Fibroblast of skin of right quadriceps (primary cell): ENCODE measurements around the gene MRPL38.
A peak's percentile ranks its signal among the peaks of the same experiment; 100 is the strongest.

Experiments
- DNase-seq: peaks from one replicate; pipeline ENCODE4 v3.0.0-alpha.2; 2013

Gene MRPL38

DNA sequence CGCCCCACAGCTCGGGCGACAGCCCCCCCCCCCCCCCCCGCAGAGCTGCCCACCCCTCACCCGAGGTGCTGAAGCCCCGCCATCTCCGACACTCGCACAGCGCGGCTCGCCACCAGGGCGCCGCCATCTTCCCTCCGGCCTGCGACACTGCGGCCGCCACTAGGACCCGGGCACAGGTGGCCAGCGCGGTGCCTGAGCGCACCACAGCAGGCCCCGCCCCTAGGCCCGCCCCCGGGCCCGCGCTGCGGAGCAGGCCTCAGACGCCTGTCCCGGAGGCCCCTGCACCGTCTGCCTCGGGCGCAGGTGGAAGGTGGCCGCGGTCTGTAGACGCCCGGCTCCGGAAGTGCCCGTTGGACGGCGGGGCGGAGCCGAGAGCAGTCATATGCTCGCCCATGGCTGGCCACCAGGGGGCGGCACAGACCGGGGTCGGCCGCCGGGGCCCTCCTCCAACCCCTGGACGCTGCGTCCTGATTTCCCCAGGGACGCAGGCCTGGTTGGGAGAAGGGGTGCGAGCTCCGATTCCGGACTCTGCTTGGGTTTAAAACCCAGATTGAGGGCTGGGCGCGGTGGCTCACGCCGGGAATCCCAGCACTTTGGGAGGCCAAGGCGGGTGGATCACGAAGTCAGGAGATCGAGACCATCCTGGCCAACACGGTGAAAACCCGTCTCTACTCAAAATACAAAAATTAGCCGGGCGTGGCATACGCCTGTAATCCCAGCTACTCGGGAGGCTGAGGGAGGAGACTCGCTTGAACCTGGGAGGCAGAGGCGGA, at the start of gene MRPL38:
Gene MRPL38 (minus strand): TSS at position 136 of the 773 bp plus-strand sequence. CDS start 9 bp downstream, at position 127.
- DNase-seq: peak; percentile 94

DNA sequence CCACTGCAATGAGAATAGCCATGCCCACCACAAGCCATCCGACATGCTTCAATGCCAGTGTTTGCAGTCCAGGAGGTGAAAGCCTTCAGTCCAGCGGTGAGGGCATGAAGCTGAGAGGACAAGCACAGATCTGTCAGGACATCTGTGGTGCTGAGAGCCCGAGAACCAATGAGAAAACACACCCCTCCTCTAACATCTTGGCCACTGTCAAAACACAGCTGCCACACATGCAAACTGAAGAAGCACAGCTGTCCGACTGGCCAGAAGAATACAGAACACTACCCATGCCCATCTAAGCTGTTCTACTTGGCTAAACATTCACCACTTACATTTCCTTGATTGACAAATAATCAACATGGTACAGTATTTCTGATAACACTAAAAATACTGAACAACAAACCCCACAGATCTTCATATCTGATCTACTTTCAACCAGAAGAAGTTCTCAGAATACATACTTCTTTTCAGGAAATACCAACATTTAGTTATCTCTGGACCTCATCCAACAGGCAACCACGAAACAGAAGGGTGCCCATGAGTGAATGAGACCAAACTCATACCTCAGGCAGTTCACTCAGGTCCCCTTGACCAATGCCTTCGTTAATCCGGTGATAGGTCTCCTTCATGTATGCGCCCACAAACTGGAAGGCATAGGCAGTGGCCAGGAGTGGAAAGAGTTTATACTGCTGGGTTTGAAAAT, 46.3 kb upstream of the MRPL38 start:
- DNase-seq: peak; percentile 28

DNA sequence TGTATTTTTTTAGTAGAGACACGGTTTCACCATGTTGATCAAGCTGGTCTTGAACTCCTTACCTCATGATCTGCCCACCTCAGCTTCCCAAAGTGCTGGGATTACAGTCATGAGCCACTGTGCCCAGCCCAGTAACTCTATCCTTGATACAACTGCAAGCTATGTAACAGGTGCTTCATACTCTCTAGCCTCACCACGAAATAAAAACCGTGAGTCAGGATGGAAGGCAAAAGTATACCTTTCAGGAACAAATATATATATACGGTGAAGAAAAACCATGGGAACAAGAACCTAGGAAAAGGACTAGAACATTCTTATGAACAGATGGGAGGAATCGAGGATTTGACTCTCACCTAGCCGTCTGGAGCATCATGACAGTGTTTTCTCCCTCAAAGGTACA, 45.7 kb upstream of the MRPL38 start:
- DNase-seq: no peak

DNA sequence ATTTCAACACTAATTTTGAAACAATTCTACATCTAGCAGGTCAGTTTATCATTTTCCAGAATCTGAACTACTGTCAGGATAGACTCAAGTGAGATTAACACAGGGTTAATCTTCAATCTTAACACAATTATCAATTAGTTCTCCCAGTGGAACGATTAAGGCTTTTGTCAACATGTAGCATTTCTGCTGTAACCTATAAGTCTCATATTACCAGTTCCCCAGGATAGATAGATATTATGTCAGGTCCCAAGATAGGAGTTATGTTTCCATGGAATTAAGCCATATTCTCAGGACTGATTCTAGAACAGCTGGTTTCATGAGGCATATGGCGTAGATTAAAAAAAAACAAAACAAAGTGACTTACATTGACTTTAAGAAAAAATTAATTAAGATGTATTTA, 40.5 kb upstream of the MRPL38 start:
- DNase-seq: no peak

DNA sequence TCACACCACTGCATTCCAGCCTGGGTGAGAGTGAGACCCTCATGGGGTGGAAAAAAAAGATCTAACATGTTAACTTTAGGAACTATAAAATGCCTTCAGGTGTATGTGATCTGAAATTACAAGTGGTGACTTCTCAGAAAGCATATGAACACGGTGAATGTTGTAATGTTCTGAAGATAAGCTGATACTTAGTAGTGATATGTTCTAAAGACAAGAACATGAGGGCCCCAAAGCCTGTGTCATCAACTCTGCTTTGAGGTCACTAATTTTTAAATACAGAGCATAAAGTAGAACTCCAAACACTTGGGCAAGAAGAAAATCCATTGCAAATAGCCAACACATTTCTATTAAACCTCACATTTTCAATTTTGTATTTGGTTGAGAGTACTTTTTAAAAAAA, 38.8 kb upstream of the MRPL38 start:
- no peak for DNase-seq

DNA sequence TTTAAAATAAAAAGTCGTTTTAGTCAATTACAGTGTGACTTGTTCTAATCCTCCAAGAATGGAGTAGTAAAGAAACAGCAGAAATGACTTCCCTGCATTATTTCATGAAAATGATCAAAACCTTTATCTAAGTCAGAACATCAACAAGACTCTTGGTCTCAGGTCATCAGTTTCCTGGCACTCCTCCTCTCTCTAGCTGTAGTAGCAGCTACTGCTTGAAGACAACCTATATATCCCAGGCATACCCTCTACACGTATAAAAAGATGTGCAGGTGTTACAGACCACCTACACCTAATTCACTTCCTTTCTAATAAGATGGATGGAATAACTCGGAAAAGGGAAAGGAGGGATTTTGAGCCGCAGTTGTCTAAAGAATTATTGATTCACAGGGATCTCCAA, 37.8 kb upstream of the MRPL38 start:
- DNase-seq: no peak

DNA sequence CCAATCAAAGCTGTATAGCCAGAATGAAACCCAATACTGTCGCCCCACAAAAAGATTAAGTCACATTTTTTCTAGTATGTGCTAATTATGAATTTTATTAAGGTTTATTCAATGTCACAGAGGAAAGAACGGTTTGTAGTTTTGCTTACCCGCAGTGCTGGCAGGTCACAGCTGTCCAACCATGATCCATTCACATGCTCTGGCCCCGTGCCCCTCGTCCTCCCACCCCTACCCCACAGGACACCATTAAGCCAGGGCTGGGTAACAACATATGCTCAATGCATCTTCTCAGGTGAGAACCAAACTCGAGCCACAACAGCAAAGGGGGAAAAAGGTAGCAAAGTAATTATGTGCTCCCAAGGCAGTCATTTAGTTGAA, 36.7 kb upstream of the MRPL38 start:
- DNase-seq: no peak

DNA sequence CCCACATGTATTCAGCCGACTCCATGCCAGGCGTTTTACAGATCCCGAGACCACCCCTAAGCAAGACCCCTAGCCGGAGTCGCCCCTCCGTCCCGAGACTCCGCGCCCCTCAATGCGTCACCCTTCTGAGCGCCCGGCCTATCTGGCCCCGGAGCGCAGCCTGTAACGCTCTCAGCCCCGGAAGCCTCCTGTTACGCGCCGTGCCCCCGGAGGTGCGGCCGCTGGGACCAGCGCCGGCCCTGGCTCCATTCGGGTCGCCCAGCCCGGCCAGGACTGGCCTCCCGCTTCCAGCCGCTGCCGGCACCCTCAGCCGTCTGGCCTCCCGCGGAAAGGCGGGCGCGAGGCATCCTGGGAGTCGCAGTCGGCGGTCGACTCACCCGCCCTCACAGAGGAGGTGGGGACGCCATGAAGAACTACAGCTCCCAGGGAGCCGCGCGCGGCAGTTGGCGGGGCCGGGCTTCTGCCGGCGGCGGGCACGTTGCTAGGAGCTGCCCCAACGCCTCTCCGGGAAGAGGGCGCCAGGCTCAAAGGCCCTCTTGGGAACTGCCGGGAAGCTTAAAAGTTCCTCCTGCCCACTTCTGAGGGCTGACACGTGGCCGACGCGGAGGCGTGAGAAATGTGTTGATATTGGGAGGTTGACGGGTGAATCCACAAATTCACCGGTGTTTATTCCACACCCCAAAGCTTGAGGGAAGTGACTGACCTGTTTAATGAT, 36.2 kb upstream of the MRPL38 start, which contains the start of gene FBF1:
Gene FBF1 (minus strand): TSS at position 316 of the 715 bp plus-strand sequence. CDS start 2,893 bp downstream, outside the sequence.
- DNase-seq: peak; percentile 92

DNA sequence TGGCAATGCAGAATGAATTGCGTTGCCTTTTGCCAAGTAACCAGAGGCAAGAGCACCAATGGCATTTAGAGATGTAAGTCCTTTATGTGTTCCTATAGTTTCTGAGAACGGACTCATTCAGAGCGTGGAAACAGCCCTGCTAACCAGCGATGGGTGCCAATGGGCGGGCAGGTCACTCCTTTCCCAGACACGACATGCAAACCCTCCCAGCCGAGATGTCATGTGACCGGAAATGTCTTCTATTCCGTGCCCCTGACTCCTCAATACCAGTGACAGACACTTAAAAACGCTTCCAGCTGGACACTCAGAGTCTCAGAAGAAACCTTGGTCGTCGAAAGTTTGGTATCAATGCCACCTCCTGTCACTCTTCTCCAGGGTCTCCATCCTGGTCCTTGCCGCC, 33.0 kb upstream of the MRPL38 start:
- DNase-seq: no peak

DNA sequence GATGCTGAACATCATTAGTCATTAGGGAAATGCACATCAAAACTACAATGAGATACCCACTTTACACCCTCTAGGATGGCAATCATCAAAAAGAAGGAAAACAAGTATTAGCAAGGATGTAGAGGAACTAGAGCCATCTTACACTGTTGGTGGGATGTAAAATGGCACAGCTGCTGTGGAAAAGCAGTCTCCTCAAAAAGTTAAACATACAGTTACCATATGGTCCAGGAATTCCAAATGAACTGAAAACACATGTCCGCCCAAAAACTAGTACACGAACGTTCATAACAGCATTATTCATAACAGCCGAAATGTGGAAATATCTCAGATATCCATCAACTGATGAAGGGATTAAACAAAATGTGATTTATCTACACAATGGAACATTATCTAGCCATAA, 29.1 kb upstream of the MRPL38 start:
- DNase-seq: peak; percentile 40

DNA sequence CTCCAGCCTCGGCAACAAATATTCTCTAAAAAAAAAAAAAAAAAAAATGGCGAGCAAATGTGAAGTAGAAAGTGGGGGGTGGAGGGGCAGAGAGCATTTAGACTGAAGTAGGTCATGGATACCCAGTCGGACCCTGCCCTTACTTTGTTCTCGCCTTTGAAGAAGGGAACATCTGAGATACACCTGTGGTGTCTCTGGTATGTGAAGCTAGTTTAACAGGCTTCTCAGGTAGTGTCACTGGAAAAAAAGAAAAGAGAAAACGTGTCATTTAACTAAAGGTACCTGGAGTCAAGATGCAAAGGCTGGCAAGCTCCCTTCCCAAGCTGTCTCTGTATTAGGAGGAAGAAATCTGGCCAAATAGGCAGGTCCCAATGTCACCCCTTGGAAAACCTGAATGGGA, 28.2 kb upstream of the MRPL38 start:
- DNase-seq: no peak

DNA sequence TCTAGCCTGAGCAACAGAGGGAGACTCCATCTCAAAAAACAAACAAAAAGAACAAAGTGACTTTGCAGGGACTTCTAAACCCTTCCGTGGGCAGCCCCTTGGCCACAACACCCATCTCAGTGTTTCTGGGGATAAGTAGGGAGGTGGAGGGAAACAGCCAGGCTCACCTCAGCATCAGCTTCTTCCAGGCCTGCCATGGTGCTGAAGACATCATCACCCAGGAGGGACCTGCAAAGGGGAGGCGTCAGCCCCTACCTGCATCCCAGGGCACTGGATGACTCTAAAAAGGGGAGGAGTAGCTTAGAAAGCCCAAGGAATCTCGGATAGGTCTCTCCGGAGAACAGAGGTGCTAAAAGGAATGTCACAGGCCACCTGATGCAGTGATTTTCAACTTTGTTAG, 26.4 kb upstream of the MRPL38 start:
- DNase-seq: no peak

DNA sequence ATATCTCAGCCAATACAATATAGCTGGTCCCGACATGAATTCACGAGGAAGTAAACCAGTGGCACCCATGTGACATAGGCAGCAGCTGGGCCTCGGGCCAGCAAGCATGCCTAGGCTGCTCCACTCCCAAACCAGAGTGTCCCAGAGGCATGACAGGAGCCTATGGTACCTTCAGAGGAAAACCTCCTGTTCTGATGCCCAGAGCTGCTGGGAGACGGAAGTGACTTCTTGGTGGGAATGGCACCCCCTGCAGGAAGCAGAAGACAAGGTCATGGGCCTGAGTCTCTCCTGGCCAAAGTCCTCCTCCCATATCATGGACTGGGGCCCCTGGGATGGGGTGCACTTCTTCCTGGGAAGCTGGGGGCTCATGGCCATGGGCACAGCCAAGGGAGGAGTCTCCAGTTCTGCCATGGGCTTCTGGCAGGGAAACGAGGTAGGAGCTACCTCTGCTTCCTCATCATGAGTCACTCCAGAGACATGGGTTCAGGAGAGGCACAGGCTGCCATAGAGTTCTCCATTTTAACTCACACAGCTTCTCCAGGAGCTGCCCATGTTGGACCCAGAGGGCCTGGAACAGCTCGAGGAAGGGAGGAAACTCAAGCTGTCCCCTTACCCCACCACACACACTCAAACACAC, 22.7 kb upstream of the MRPL38 start:
- no peak for DNase-seq

DNA sequence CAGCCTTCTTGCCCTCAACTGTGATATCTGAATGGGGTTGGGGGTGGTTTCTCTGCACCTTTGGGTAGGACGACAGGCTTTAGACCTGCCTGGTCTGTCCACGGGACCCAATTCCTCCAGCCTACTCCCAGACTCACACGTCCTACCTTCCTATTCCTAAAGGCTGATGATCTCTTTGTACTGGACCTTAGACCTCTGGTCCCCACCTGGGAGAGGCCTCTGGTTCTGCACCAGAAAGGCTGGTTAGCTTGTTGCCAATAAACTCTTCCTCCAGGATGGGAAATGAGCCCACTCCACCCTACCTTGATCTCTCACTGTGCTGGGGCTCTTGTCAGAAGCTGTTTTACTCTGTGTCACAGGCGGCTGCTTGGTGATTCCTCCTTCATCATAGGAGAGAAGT, 21.8 kb upstream of the MRPL38 start:
- no peak for DNase-seq

DNA sequence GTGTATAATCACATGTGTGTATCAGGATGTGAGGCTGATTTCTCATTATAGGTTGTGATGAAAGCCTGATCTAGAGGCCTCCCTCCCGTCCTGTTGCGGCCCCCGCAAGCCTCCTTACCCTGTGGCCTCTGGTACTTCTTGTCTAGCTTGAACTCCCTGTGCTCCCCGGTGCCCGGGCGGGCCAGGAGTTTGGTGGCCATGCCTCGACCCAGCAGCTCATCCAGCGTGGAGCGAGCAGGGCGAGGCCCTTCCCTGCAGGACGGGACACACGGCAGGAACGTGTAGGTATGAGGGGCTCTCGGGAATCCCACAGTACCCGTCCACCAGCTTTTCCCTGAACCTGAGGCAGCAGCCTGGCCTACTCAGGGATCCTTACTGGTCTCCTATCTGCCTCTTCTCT, 21.2 kb upstream of the MRPL38 start:
- no peak for DNase-seq

DNA sequence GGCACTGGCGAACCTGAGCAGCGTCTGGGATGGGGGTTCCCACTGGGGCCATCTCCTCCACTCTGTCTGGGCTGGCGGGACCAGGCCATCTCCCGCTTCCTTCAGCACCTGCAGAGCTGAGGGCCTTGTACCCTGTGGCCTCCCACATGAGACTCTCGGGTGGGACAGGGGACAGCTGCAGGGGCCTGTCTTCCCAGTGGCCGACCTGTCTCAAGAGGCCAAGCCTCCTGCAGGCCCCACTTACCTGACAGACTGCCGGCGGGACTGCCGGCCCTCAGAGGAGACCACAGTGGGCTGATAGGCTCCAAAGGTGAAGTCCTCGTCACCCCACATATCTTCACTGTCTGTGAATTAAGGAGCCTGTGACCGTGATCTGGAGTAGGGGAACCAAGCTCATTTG, 20.4 kb upstream of the MRPL38 start:
- DNase-seq: no peak

DNA sequence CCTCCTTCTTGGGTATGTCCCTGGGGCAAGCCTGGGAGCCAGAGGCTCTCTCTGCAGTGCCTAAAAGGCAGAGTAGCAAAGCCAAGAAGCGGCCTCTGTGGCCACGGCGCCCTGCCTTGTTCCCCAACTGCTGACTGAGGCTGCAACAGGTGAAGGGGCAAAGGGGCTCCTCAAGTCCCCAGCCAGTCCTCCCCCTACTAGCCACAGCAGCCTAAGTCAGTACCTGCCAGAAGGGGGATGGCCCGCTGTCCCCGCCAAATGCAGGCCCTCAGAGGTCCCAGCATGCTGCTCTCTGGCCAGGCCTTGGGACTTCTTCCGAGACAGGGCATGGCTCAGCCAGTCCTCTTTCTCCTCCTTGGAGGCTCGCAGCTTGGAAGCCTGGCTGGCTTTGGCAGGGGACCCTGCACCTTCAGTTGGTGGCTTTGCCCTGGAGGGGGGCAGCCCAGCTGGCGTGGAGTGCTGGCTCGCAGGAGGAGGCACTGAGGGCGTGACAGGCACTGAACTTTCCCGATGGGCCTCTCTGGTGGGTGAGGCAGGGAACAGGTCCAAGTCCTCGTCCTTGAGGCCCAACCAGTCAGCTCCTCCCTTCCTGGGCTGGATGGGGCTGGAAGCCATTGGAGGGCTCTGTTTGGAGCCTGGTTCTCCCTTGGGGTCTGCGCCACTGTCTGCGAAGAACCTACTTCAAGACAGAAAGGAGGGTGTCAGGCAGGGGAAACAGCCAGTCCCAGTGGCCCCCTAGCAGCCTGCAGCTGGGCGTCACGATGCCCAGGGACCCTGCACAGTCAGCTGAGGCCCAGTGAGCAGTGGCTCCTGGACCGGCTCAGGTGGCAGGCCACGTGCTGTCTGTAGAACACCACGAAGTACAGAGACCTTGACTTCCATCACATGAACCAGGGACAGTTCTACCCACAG, 18.5 kb upstream of the MRPL38 start:
- no peak for DNase-seq

DNA sequence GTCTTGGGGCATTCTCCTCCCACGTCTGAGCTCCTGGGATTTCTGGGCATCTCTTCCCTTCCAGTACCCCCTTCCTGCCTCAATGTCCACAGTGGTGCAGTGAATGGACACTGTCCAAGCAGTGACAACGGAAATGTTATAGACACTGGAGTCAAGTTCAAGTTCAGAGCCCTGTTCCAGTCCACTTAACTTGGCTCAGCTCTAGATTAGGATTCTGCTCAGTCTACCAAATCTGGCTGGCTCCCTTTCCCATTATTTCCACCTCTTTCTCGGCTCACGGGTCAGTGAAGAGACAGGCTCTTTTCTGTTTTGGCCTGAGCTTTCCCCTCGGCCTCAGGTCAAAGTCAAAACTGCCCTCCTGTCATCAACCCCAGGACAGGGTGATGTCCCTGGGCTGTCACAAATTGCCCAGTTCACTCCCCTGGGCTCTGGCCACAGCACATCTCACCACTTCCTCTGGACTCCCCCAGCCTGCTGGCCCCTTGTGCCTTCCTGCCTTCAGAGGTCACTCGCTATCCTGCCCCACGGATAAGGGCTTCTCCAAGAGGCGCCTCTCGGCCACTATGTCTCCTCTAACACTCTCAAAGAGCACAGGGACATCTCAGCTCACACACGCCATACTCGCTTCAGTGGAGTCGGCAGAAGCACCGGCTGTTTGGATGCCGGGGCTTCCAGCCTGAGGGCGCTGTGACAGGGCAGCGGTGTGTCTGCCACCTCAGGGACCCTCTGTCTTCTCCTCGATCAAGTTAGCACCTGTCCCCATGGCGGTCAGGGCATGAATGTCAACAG, 17.7 kb upstream of the MRPL38 start:
- DNase-seq: no peak

DNA sequence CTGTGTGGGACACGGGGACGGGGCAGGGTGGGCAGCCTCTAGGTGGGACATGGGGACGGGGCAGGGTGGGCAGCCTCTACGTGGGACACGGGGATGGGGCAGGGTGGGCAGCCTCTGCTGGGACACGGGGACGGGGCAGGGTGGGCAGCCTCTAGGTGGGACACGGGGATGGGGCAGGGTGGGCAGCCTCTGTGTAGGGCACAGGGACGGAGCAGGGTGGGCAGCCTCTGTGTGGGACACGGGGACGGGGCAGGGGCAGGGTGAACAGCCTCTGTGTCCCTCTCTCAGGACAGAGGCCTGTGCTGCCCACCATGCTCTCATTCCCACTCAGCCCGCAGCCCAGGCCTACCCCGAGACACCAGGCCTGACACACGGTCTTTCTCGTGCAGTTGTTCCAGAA, 16.9 kb upstream of the MRPL38 start:
- DNase-seq: no peak

DNA sequence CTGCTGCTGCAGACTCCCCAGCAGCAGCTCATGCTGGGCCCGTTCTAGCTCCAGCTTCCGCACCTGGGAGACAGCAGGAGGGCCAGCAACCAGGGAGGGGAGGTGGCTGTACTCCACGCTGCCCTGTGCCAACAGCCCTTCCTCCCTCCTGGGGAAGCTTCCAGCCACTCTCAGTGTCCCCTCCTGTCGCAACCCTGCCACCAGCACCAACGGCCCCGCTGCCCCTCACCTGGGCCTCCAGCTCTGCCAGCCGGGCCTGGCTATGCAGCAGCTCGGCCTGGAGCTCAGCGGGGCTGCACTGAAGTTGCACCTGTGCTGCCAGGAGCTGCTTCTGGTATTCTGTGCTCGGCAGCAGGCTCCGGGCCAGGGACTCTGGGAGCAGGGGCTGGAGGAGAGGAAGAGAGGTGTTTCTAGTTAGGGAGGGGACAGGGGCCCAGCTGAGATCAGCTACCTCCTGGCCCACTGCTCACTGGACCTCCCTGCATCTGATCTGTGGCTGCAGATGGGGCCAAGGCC, 15.4 kb upstream of the MRPL38 start:
- no peak for DNase-seq

DNA sequence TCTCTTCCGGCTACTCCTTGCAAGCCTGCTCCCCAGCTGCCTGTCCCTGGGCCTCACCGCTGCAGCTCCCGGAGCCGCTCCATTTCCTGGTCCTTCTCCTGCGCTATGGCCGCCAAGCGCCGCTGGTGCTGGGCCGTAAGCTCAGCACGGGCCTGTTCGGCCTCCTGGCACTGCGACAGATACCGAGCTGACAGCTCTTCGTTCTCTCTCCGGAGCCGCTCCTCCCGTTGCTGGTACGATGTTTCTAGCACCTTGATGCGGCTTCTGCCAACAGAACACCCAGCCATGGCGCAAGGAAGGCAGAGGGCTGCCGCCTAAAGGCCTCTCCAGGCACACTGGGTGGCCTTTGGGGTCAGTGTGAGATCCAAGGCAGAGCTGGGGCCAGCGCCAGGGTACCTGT, 14.9 kb upstream of the MRPL38 start:
- DNase-seq: no peak
